Esophagus (tissue), 2 donors: ENCODE data around the gene CPEB1. TPM values are rescaled to one million over a fixed set of nuclear protein-coding genes. Genes with fewer than 3 reads are reported as not detected.

Experiments
- H3K27ac ChIP-seq, 2 donors: one replicate each; pipeline ENCODE4 v1.5.1; 2013; ENCODE audit warnings: low read depth in 2 of 2, mild to moderate bottlenecking in 2 of 2, inconsistent platforms in 1 of 2, low read length in 1 of 2, moderate library complexity in 1 of 2
- H3K27me3 ChIP-seq, 2 donors: one replicate each; pipeline ENCODE4 v1.6.1; 2013; ENCODE audit warnings: low read length in 2 of 2, control low read depth in 1 of 2, mild to moderate bottlenecking in 1 of 2; ENCODE audit not compliant: insufficient read depth in 2 of 2, control insufficient read depth in 1 of 2
- H3K36me3 ChIP-seq, 2 donors: one replicate each; pipeline ENCODE4 v1.6.1; 2013; ENCODE audit warnings: low read length in 1 of 2; ENCODE audit not compliant: control insufficient read depth in 2 of 2, insufficient read depth in 2 of 2
- H3K4me1 ChIP-seq, 2 donors: one replicate each; pipeline ENCODE4 v1.6.1; 2013; ENCODE audit warnings: low read length in 1 of 2; ENCODE audit not compliant: control insufficient read depth in 2 of 2, insufficient read depth in 2 of 2
- H3K4me3 ChIP-seq, 2 donors: one replicate each; pipeline ENCODE4 v1.5.1; 2013; ENCODE audit warnings: low read length in 2 of 2, mild to moderate bottlenecking in 2 of 2, low read depth in 1 of 2, moderate library complexity in 1 of 2
- H3K9me3 ChIP-seq, 2 donors: one replicate each; pipeline ENCODE4 v1.6.1; 2013; ENCODE audit warnings: mild to moderate bottlenecking in 2 of 2, low read depth in 1 of 2, low read length in 1 of 2, moderate library complexity in 1 of 2; ENCODE audit not compliant: control insufficient read depth in 2 of 2, insufficient read depth in 1 of 2
- WGBS, 2 donors: extraction: QIAGEN DNeasy Blood & Tissue Kit; methylation state at CpG; one replicate each; pipeline ENCODE4 v1.1.7; 2013; 5-methylcytosine and 5-hydroxymethylcytosine counted together
- polyA plus RNA-seq, 2 donors: library from polyadenylated mRNA; stranded (reverse); fragments of 200-250 nt; gene quantifications; one replicate each; pipeline ENCODE4 v1.2.3, GENCODE V29; 2013
- donor health status: healthy with polysubstance abuse.
- donor health status: Bipolar disorder and iron deficiency.

Gene CPEB1
- polyA plus RNA-seq, 2 donors: 0.41 to 0.79 TPM

DNA sequence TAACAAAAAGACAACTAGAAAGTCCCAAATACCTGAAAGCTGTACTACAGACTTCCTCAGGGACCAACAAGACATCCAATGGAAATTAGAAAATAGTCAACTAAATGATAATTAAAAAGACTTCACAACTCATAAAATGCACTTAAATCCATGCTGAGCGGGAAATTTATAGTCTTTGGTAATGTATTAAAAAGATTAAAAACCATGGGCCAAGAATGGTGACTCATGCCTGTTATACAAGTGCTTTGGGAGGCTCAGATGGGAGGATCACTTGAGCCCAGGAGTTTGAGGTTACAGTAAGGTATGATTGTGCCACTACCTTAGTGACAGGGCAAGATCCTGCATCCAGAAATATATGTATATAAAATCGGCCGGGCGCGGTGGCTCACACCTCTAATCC lies 45.0 kb downstream of the CPEB1 start:
- 78 to 85% methylated on average over 5 of the region's 5 CpGs for WGBS, 2 donors
- Histone ChIP-seq H3K27me3 (no peaks in the 10 kb centered on the region), H3K4me3 (no peak overlapping the region), H3K9me3 (no peaks in the 10 kb centered on the region), H3K27ac (no peak overlapping the region), H3K36me3 (peaks cover 0 to 4% of the 10 kb centered on the region in 2 donors), H3K4me1 (no peaks in the 10 kb centered on the region)

DNA sequence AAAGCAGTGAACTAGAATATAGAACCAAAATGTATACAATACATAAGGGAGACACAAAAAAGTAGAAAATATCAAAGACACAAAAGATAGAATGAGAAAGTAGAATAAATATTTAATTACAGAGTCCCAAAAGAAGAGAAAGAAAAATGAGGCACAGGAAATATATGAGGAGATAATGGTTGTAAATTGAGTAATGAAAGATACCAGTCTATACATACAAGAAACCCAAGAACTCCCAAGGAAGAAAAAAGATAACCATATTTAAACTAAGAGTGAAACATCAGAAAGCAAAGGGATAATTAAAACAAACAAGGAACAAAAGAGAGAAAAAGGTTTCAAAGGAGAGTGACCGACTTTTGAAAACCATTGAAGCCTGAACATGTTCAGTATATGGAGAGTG lies 47.3 kb downstream of the CPEB1 start:
- Histone ChIP-seq H3K27me3 (no peaks in the 10 kb centered on the region), H3K27ac (no peak overlapping the region), H3K4me1 (no peaks in the 10 kb centered on the region), H3K4me3 (no peak overlapping the region), H3K36me3 (peaks cover 0 to 4% of the 10 kb centered on the region in 2 donors), H3K9me3 (no peaks in the 10 kb centered on the region)
- WGBS, 2 donors: 40 to 63% methylated on average over 1 of the region's 1 CpG

DNA sequence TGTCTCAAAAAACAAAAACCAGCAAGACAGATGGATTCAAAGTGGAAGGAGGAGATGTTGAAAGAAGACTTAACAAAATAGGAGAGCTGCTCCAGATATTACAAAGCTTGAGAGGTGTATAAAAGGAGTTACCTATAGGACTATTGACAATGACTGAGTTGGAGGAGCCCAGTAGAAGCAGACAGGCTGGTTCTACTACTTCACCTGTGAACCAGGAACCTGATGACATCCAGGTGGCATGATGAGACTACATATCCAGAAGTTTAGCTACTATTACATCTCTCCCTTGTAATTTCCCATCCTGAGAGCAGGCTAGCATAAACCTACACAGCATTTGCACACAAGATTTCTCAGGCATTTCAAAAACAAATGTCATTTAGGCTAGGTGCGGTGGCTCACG lies 49.3 kb downstream of the CPEB1 start:
- no peaks in the 10 kb centered on the region for H3K4me1 ChIP-seq
- H3K27ac ChIP-seq: no peak overlapping the region
- H3K36me3 ChIP-seq: peaks cover 0 to 4% of the 10 kb centered on the region in 2 donors
- 100% methylated on average over 2 of the region's 2 CpGs for WGBS, 2 donors
- H3K27me3 ChIP-seq: no peaks in the 10 kb centered on the region
- no peaks in the 10 kb centered on the region for H3K9me3 ChIP-seq
- H3K4me3 ChIP-seq: no peak overlapping the region

DNA sequence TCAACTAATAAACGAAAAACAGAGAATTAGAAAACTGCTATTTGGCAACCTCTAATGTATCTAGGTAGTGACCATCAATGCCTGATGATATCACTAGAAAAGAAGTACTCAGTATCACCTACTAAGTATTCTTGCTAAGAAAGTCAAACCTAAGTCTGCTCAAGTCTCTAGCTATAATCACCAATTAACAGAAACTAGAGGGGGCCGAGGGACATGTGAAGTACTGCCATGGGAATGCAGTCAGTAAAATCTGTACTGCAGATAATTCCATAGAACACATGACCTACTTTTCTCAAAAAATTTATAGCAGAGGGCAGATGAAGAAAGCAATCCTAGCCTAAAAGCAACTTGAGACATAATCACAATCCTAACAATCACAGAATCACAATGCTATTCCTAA lies 51.4 kb downstream of the CPEB1 start:
- H3K36me3 ChIP-seq: peaks cover 0 to 4% of the 10 kb centered on the region in 2 donors
- no peak overlapping the region for H3K4me3 ChIP-seq
- no peaks in the 10 kb centered on the region for H3K4me1 ChIP-seq
- no peak overlapping the region for H3K27ac ChIP-seq
- 63 to 67% methylated on average over 2 of the region's 2 CpGs for WGBS, 2 donors
- no peaks in the 10 kb centered on the region for H3K9me3 ChIP-seq
- no peaks in the 10 kb centered on the region for H3K27me3 ChIP-seq

DNA sequence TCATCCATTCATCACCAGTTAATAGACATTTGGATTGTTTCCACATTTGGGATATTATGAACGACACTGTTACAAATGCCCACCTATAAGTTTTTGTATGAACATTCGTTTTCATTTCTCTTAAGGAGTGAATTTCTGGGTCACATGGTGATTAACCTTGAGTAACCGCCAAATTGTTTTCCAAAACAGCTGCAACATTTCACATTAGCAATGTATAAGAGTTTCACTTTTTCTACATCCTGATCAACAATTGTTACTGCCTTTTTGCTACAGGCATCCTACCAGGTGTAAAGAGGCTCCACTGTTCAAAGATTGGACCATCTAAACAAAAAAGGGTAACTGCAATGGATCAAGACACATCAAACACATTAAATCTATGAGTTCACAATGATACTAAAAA lies 52.0 kb downstream of the CPEB1 start:
- Histone ChIP-seq H3K27me3 (no peaks in the 10 kb centered on the region), H3K9me3 (no peaks in the 10 kb centered on the region), H3K27ac (no peak overlapping the region), H3K4me3 (no peak overlapping the region), H3K4me1 (no peaks in the 10 kb centered on the region), H3K36me3 (peaks cover 0 to 4% of the 10 kb centered on the region in 2 donors)
- 55 to 74% methylated on average over 3 of the region's 3 CpGs for WGBS, 2 donors

DNA sequence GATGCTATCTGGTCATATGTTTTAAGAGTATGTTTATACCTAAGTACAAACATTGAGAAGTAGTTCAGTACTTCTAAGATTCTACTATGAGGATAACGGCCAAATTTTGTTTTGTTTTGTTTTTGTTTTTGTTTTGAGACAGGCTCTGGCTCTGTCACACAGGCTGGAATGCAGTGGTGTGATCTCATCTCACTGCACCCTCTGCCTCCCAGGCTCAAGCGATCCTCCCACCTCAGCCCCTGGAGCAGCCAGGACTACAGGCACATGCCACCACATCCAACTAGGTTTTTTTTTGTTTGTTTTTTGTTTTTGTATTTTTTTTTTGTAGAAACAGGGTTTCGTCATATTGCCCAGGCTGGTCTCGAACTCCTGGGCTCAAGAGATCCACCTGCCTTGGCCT lies 59.4 kb downstream of the CPEB1 start:
- no peaks in the 10 kb centered on the region for H3K27me3 ChIP-seq
- WGBS, 2 donors: 69 to 75% methylated on average over 4 of the region's 4 CpGs
- H3K27ac ChIP-seq: no peak overlapping the region
- no peak overlapping the region for H3K4me3 ChIP-seq
- no peaks in the 10 kb centered on the region for H3K9me3 ChIP-seq
- no peaks in the 10 kb centered on the region for H3K36me3 ChIP-seq
- no peaks in the 10 kb centered on the region for H3K4me1 ChIP-seq

DNA sequence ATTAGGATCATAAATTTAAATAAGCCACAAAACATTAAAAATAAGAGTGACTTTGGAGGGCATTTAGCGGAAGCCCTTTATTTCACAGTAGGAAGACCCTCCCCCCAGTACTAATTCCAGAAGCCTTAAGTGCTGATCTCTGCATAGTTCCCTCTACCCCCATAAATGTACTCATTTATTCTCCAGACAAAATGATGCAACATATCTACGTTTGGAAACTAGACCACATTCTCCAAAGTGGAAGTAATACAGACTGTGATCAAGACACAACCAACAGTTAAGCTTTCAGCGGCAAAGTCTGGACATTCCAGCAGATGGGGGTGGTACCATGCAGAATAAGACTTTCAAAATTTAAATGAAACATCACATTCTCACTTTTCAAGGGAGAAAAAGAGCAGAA lies 62.1 kb downstream of the CPEB1 start:
- H3K36me3 ChIP-seq: no peaks in the 10 kb centered on the region
- H3K27me3 ChIP-seq: peaks cover 0 to 3% of the 10 kb centered on the region in 2 donors
- no peaks in the 10 kb centered on the region for H3K4me1 ChIP-seq
- no peak overlapping the region for H3K4me3 ChIP-seq
- no peaks in the 10 kb centered on the region for H3K9me3 ChIP-seq
- 50 to 51% methylated on average over 3 of the region's 3 CpGs for WGBS, 2 donors
- H3K27ac ChIP-seq: no peak overlapping the region

DNA sequence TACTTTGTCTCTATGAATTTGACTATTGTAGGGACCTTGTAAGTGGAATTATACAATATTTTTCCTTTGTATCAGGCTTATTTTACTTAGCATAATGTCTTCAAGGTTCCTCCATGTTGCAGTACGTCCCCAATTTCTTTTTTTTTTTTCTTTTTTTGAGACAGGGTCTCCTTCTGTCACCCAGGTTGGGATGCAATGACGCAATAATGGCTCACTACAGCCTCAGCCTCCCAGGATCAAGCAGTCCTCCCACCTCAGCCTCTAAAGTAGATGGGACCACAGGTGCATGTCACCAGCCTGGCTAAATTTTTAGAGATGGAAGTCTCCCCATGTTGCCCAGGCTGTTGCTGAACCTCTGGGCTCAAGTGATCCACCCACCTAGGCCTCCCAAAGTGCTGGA lies 66.5 kb downstream of the CPEB1 start:
- Histone ChIP-seq H3K27ac (no peak overlapping the region), H3K9me3 (no peaks in the 10 kb centered on the region), H3K27me3 (peaks cover 0 to 3% of the 10 kb centered on the region in 2 donors), H3K4me3 (no peak overlapping the region), H3K36me3 (no peaks in the 10 kb centered on the region), H3K4me1 (no peaks in the 10 kb centered on the region)
- WGBS, 2 donors: 81% methylated on average over 2 of the region's 2 CpGs

DNA sequence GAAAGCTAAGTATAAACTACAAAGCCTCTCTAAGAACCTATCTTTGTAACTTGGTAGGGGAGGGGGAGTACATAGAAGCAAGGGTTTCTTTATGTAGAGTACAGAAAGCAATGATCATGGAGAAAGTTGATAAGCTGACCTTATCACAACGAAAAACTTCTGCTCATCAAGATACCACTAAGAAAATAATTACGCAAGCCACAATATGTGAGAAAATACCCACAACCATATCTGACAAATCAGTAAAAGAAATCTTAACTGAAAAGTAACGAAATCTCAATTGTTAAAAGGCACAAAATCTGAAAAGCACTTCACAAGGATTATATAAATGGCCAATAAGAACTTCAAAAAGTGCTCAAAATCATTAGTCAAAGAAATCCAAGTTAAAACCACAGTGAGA lies 71.8 kb downstream of the CPEB1 start:
- Histone ChIP-seq H3K9me3 (no peaks in the 10 kb centered on the region), H3K36me3 (no peaks in the 10 kb centered on the region), H3K4me3 (no peak overlapping the region), H3K27me3 (no peaks in the 10 kb centered on the region), H3K4me1 (peaks cover 0 to 9% of the 10 kb centered on the region in 2 donors), H3K27ac (no peak overlapping the region)
- 70 to 74% methylated on average over 3 of the region's 3 CpGs for WGBS, 2 donors

DNA sequence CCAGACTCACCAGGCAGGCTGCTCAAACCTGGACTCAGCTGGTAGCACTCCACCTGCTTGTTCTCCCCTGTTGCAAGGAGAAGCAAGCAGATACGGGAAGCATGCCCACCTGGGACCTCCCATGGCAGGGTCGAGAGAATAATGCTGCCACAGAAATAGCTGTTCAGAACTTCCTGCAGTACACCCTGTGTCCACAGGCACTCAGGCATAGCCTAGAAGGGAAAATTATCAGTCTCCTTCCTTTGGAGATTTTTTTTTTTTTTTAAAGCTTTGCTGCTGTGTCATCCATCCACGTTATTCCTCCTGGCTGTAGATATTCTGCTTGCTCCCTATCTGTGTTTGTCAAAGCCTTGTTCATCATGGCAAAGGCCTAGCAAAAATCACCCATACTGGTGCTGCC lies 74.2 kb downstream of the CPEB1 start:
- Histone ChIP-seq H3K27ac (no peak overlapping the region), H3K4me3 (no peak overlapping the region), H3K27me3 (no peaks in the 10 kb centered on the region), H3K9me3 (no peaks in the 10 kb centered on the region), H3K4me1 (peaks cover 0 to 9% of the 10 kb centered on the region in 2 donors), H3K36me3 (no peaks in the 10 kb centered on the region)
- 70 to 77% methylated on average over 3 of the region's 3 CpGs for WGBS, 2 donors
